Endothelial cell of umbilical vein (primary cell): ENCODE data around the gene DRP2. TPM values are rescaled to one million over a fixed set of nuclear protein-coding genes. Genes with fewer than 3 reads are reported as not detected.

Source experiments
- BruUV-seq: library from RNA; stranded (reverse); fragments of 400-500 nt; replicated peaks from 2 replicates; lab custom pipeline; 2021; lab: Mats Ljungman, UMichigan
- CTCF ChIA-PET: fragments of 300-600, 350-600 bp; sonication (Branson Sonifier 250); formaldehyde crosslinking; loops from one replicate; lab custom pipeline; 2021; ENCODE audit warnings: antibody characterized with exemption, inconsistent platforms; lab: Charles Lee
- POLR2A ChIA-PET: fragments of 300-600, 350-600 bp; sonication (Branson Sonifier 250); formaldehyde crosslinking; loops from one replicate; lab custom pipeline; 2021; ENCODE audit warnings: antibody characterized with exemption, inconsistent platforms; lab: Charles Lee
- DNase-seq: peaks from one replicate; pipeline ENCODE4 v3.0.0-alpha.2; 2011; ENCODE audit warnings: low read depth, low spot score
- FAIRE-seq: peaks from 2 replicates; lab custom pipeline; 2011; peaks lifted over from hg19 to GRCh38; lab: Jason Lieb, UNC
- H2AFZ ChIP-seq: 2 replicates; pipeline ENCODE4 v1.6.0; 2012; ENCODE audit warnings: low read depth, low read length, control low read depth, inconsistent platforms
- H3K27ac ChIP-seq: 2 replicates; pipeline ENCODE4 v1.5.1; 2011; ENCODE audit warnings: low read depth, mild to moderate bottlenecking, control low read depth, low read length, moderate library complexity; ENCODE audit not compliant: insufficient read depth
- H3K27me3 ChIP-seq, 2 experiments: 2 replicates each; pipeline versions ENCODE4 v1.6.0 to v1.6.1; 2011; ENCODE audit warnings: low read length in 2 of 2, mixed read lengths in 1 of 2; ENCODE audit not compliant: control insufficient read depth in 2 of 2, insufficient read depth in 2 of 2
- H3K36me3 ChIP-seq, 2 experiments: 2 replicates in 1 of 2; 3 replicates in 1 of 2; pipeline ENCODE4 v1.5.1; 2011; ENCODE audit warnings: low read length in 2 of 2, mild to moderate bottlenecking in 1 of 2, moderate library complexity in 1 of 2; ENCODE audit not compliant: control insufficient read depth in 2 of 2, insufficient read depth in 2 of 2; ENCODE audit errors: extremely low read depth in 1 of 2
- H3K4me1 ChIP-seq: 3 replicates; pipeline ENCODE4 v1.5.1; 2011; ENCODE audit warnings: mild to moderate bottlenecking, low read length; ENCODE audit not compliant: control insufficient read depth, insufficient read depth; ENCODE audit errors: extremely low read depth
- H3K4me2 ChIP-seq: 2 replicates; pipeline ENCODE4 v1.6.1; 2011; ENCODE audit warnings: low read length, control low read depth, mixed read lengths; ENCODE audit not compliant: insufficient read depth
- H3K4me3 ChIP-seq, 3 experiments: fragments of 200-600 bp in 1 of 3; sonication (generic), shearing (Covaris generic) in 1 of 3; replicated peaks in 1 of 3; 2 replicates each; pipeline ENCODE4 v1.5.1; 2011 to 2016; ENCODE audit warnings: control low read depth in 3 of 3, low read length in 3 of 3, mild to moderate bottlenecking in 2 of 3, inconsistent platforms in 1 of 3, low read depth in 1 of 3, moderate library complexity in 1 of 3; ENCODE audit not compliant: insufficient read depth in 1 of 3
- H3K79me2 ChIP-seq: 2 replicates; pipeline ENCODE4 v1.6.0; 2012; ENCODE audit warnings: low read length, inconsistent platforms; ENCODE audit not compliant: control insufficient read depth, insufficient read depth
- H3K9ac ChIP-seq: replicated peaks from 2 replicates; pipeline ENCODE3; 2011; ENCODE audit warnings: low read length, control low read depth; ENCODE audit not compliant: insufficient read depth; ENCODE audit errors: extremely low read depth
- H3K9me1 ChIP-seq: replicated peaks from 3 replicates; pipeline ENCODE4 v1.6.0; 2011; ENCODE audit warnings: mild to moderate bottlenecking, low read length; ENCODE audit not compliant: control insufficient read depth, insufficient read depth; ENCODE audit errors: extremely low read depth
- H3K9me3 ChIP-seq: replicated peaks from 2 replicates; pipeline ENCODE4 v1.5.1; 2012; ENCODE audit warnings: low read length, inconsistent platforms; ENCODE audit not compliant: control insufficient read depth, insufficient read depth
- H4K20me1 ChIP-seq: replicated peaks from 2 replicates; pipeline ENCODE3; 2011; ENCODE audit warnings: mild to moderate bottlenecking, low read length; ENCODE audit not compliant: control insufficient read depth, insufficient read depth; ENCODE audit errors: extremely low read depth
- EZH2 ChIP-seq: IDR thresholded peaks from 2 replicates; pipeline ENCODE4 v1.6.1; 2012; ENCODE audit warnings: borderline replicate concordance, low read depth, mild to moderate bottlenecking, moderate library complexity, low read length, inconsistent platforms; ENCODE audit not compliant: severe bottlenecking
- POLR2A ChIP-seq: IDR thresholded peaks from 2 replicates; pipeline ENCODE4 v1.6.1; 2012; ENCODE audit warnings: low read depth, mild to moderate bottlenecking, control low read depth, low read length
- POLR2AphosphoS5 ChIP-seq: IDR thresholded peaks from 2 replicates; pipeline ENCODE4 v1.6.1; 2012; ENCODE audit warnings: low read depth, mild to moderate bottlenecking, control low read depth, low read length, moderate library complexity; ENCODE audit not compliant: insufficient read depth
- dilution Hi-C: fragments of 300-500 bp; cut with MboI; formaldehyde crosslinking; loops from one replicate; pipeline ENCODE4 v1.15.0; 2019; ENCODE audit warnings: low sequenced_read_pairs; ENCODE audit not compliant: extremely low pct_ligation_motif_present
- intact Hi-C: fragments of 100-400 bp; cut with micrococcal nuclease; formaldehyde crosslinking; loops from one replicate; pipeline ENCODE4 v1.10.0; 2022
- polyA plus RNA-seq, 4 experiments: library from polyadenylated mRNA; depleted of rRNA in 3 of 4; stranded (reverse) in 3 of 4; unstranded in 1 of 4; fragments of >200 nt; gene quantifications; 2 replicates each; pipeline versions ENCODE4 v1.2.1 to v1.2.3, GENCODE V29; 2011 to 2012; ENCODE audit warnings: missing spikeins in 1 of 4
- total RNA-seq: library from RNA; stranded (reverse); gene quantifications from 2 replicates; pipeline ENCODE4 v1.2.3, GENCODE V29; 2021
- TF ChIP-seq, protein P1 (sequence below): IDR thresholded peaks from 2 replicates; pipeline ENCODE4 v1.6.1; 2011; ENCODE audit not compliant: insufficient read depth, insufficient read length
- TF ChIP-seq, protein P2 (sequence below), 2 donors: IDR thresholded peaks; 1 replicate in 1 of 2; 2 replicates in 1 of 2; pipeline ENCODE4 v1.5.1; 2011; ENCODE audit warnings: low read length in 2 of 2, mild to moderate bottlenecking in 2 of 2, moderate library complexity in 2 of 2, control low read depth in 1 of 2, inconsistent platforms in 1 of 2, low read depth in 1 of 2; ENCODE audit not compliant: insufficient read depth in 1 of 2; ENCODE audit errors: extremely low read depth in 1 of 2

Gene DRP2
- total and polyA plus RNA-seq, 2 donors (not counting 3 experiments of a cell fraction or from before 2014, with no cell fraction given) = 0.17 to 0.31 TPM

DNA sequence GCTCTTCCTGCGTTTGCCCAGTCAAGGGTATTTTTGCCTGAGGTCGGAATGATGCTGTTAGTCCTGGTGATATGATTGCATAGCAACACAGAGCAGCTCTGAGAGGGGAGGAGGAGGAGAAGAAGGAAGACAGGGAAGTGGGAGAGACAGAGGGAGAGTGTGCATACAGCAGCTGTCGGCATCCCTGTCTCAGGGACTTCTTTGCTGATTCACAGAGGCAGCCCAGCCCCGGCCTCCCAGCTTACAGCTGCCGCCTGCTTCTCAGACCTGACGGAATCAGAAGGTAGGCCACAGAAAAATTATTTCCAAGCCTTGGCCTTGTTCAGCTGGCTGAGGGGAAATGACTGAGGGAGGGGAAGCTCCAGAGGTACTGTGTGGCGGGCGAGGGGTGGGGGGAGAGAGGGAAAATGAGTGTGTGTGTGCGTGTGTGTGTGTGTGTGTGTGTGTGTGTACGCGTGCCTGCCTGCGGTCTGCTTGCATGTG lies 319 bp downstream of the DRP2 start:
- Histone ChIP-seq H4K20me1 (no peaks in the 10 kb centered on the region), H3K27ac (peak overlapping the region; percentile 11), H3K79me2 (no peaks in the 10 kb centered on the region), H3K27me3 (no peaks in the 10 kb centered on the region), H3K4me1 (peaks cover 22% of the 10 kb centered on the region), H3K36me3 (no peaks in the 10 kb centered on the region), H3K9ac (no peak overlapping the region), H3K9me3 (no peaks in the 10 kb centered on the region), H3K4me3 (no peak overlapping the region), H3K4me2 (peak overlapping the region; percentile 31), H3K9me1 (no peaks in the 10 kb centered on the region), H2AFZ (peak overlapping the region; percentile 88)
- CTCF ChIA-PET = no interaction called here
- TF ChIP-seq, protein P1, sequence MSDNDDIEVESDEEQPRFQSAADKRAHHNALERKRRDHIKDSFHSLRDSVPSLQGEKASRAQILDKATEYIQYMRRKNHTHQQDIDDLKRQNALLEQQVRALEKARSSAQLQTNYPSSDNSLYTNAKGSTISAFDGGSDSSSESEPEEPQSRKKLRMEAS = no peak
- TF ChIP-seq EZH2 (no peak), POLR2A (no peak), POLR2AphosphoS5 (no peak)
- TF ChIP-seq, protein P2, sequence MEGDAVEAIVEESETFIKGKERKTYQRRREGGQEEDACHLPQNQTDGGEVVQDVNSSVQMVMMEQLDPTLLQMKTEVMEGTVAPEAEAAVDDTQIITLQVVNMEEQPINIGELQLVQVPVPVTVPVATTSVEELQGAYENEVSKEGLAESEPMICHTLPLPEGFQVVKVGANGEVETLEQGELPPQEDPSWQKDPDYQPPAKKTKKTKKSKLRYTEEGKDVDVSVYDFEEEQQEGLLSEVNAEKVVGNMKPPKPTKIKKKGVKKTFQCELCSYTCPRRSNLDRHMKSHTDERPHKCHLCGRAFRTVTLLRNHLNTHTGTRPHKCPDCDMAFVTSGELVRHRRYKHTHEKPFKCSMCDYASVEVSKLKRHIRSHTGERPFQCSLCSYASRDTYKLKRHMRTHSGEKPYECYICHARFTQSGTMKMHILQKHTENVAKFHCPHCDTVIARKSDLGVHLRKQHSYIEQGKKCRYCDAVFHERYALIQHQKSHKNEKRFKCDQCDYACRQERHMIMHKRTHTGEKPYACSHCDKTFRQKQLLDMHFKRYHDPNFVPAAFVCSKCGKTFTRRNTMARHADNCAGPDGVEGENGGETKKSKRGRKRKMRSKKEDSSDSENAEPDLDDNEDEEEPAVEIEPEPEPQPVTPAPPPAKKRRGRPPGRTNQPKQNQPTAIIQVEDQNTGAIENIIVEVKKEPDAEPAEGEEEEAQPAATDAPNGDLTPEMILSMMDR (IDR thresholded peaks at IDR 0.05; ENCODE audit: extremely low read depth in 1 of 2, insufficient read depth in 1 of 2, low read depth in 1 of 2, low read length in 2 of 2) = no peak
- intact Hi-C loops (no loop called here), dilution Hi-C loops (no loop called here)
- BruUV-seq = no TSS peak
- POLR2A ChIA-PET = no interaction called here
- DNase-seq (no peak), FAIRE-seq (peak; percentile 49)
